Measurements from ENCODE around the gene TMEM134.
A peak's percentile ranks its signal among the peaks of the same experiment; 100 is the strongest.
"Not testable (repeated sequence)": the region's sequence is repeated elsewhere in the genome, so short reads cannot be mapped to it uniquely, and the experiment has no call there.

TMEM134 gene

GRCh38 chr11:67468759-67469507 is at the start of gene TMEM134:
TMEM134 (minus strand) TSS chr11:67469251; CDS start chr11:67469192, 59 bp downstream.
- DNase-seq: peak; percentile 91

GRCh38 chr11:67517784-67518552 is 48.9 kb upstream of the TMEM134 start:
- DNase-seq: no peak

GRCh38 chr11:67516806-67517205 is 47.8 kb upstream of the TMEM134 start:
- no peak for DNase-seq

GRCh38 chr11:67514116-67514515 is 45.1 kb upstream of the TMEM134 start:
- DNase-seq: no peak

GRCh38 chr11:67511558-67511957 is 42.5 kb upstream of the TMEM134 start:
- not testable (repeated sequence) for DNase-seq

- DNase-seq: no peak
These were observed 40.9 kb upstream of the TMEM134 start for GRCh38 chr11:67510023-67510345.

GRCh38 chr11:67508486-67509121 is 39.6 kb upstream of the TMEM134 start:
- DNase-seq: peak; percentile 99

- peak; percentile 98 for DNase-seq
These were observed 38.9 kb upstream of the TMEM134 start, which contains the start of gene CDK2AP2 for GRCh38 chr11:67507864-67508485. CDK2AP2 (minus strand) TSS chr11:67508162; CDS start chr11:67508082, 80 bp downstream.

GRCh38 chr11:67507242-67507863 is 38.3 kb upstream of the TMEM134 start:
- no peak for DNase-seq

GRCh38 chr11:67506426-67507051 is 37.5 kb upstream of the TMEM134 start:
- DNase-seq: no peak

- peak; percentile 86 for DNase-seq
These were observed 36.8 kb upstream of the TMEM134 start for GRCh38 chr11:67505605-67506396.

GRCh38 chr11:67504950-67505581 is 36.0 kb upstream of the TMEM134 start, which contains the start of gene PITPNM1:
PITPNM1 (minus strand) TSS chr11:67505363; CDS start chr11:67504180, 1,183 bp downstream.
- DNase-seq: peak; percentile 65

- peak; percentile 47 for DNase-seq
These were observed 35.2 kb upstream of the TMEM134 start for GRCh38 chr11:67504005-67504949.

- no peak for DNase-seq
These were observed 34.3 kb upstream of the TMEM134 start for GRCh38 chr11:67503119-67504004.

GRCh38 chr11:67502328-67502979 is 33.4 kb upstream of the TMEM134 start:
- DNase-seq: no peak

- no peak for DNase-seq
These were observed 32.8 kb upstream of the TMEM134 start for GRCh38 chr11:67501854-67502253.

GRCh38 chr11:67500831-67501715 is 32.0 kb upstream of the TMEM134 start:
- DNase-seq: no peak
